ENCODE results near the gene DYNC2LI1. TPM values are rescaled to one million over a fixed set of nuclear protein-coding genes. Genes with fewer than 3 reads are reported as not detected.

The DYNC2LI1 gene
- total and polyA plus RNA-seq, 2 donors from 2014 or later: 41.5 to 54.4 TPM

DNA sequence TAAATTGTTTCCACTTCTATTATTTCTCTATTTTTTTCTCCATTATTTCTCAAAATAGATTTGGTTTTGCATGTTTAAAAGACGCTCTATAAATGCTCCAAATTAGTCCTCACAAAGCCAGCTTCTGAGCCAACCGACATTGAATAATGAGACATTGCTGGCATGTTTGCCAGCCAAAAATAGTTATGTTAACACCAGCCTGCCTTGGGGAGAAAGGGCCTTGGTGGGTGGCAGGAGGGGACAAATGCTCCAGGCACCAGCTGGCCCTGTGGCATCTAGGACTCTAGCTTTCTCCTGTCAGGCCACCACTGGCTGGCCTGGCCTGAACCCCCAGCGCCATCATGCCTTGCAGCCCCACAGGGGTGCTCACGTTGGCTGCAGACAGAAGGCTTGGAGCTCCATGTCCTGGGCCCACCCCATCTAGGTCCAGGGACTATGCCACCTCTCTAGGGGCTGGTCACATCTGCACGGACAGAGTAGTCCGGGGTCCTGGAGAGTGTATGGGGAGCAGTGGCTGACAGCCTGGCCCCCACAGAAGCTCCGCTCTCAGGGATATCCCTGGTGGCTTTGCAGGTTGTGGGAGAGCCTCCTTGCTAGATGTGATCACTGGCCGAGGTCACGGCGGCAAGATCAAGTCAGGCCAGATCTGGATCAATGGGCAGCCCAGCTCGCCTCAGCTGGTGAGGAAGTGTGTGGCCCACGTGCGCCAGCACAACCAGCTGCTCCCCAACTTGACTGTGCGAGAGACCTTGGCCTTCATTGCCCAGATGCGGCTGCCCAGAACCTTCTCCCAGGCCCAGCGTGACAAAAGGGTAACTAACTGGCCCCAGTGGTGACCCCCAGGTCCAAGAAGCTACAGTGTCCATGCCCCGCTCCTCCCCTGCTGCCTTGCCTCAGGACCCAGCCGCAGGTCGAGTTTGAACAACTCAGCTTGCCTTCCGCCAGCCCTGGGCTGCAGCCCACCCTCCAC lies 77.5 kb downstream of the DYNC2LI1 start:
- Histone ChIP-seq H3K4me3 (ENCODE audit: low read length in 3 of 3) (no peak overlapping the region), H3K27me3 (ENCODE audit: control insufficient read depth, insufficient read depth, low read length) (no peaks in the 10 kb centered on the region), H3K4me1 (ENCODE audit: control insufficient read depth in 2 of 3, insufficient read depth in 2 of 3, low read depth in 1 of 3, low read length in 3 of 3) (no peaks in the 10 kb centered on the region), H3K27ac (ENCODE audit: low read depth in 2 of 2, low read length in 2 of 2) (no peak overlapping the region), H3K9me3 (ENCODE audit: control insufficient read depth in 2 of 3, insufficient read depth in 1 of 3, low read length in 3 of 3) (no peaks in the 10 kb centered on the region), H3K9ac (ENCODE audit: low read length in 3 of 3) (no peak overlapping the region), H3K36me3 (ENCODE audit: control insufficient read depth in 2 of 3, insufficient read depth in 3 of 3, low read length in 3 of 3) (no peaks in the 10 kb centered on the region)
- TF ChIP-seq, protein P1, sequence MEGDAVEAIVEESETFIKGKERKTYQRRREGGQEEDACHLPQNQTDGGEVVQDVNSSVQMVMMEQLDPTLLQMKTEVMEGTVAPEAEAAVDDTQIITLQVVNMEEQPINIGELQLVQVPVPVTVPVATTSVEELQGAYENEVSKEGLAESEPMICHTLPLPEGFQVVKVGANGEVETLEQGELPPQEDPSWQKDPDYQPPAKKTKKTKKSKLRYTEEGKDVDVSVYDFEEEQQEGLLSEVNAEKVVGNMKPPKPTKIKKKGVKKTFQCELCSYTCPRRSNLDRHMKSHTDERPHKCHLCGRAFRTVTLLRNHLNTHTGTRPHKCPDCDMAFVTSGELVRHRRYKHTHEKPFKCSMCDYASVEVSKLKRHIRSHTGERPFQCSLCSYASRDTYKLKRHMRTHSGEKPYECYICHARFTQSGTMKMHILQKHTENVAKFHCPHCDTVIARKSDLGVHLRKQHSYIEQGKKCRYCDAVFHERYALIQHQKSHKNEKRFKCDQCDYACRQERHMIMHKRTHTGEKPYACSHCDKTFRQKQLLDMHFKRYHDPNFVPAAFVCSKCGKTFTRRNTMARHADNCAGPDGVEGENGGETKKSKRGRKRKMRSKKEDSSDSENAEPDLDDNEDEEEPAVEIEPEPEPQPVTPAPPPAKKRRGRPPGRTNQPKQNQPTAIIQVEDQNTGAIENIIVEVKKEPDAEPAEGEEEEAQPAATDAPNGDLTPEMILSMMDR (IDR thresholded peaks at IDR 0.05; ENCODE audit: borderline replicate concordance, extremely low read depth, insufficient read depth): no peak
- FAIRE-seq: no peak
- intact Hi-C loops (cut with DNase I): no loop called here
- DNase-seq: no peak

- no peak for FAIRE-seq
- TF ChIP-seq, protein P1 (IDR thresholded peaks at IDR 0.05; ENCODE audit: borderline replicate concordance, extremely low read depth, insufficient read depth): no peak
Measured at GRCh38 chr2:43852196-43852730, 78.4 kb downstream of the DYNC2LI1 start.

DNA sequence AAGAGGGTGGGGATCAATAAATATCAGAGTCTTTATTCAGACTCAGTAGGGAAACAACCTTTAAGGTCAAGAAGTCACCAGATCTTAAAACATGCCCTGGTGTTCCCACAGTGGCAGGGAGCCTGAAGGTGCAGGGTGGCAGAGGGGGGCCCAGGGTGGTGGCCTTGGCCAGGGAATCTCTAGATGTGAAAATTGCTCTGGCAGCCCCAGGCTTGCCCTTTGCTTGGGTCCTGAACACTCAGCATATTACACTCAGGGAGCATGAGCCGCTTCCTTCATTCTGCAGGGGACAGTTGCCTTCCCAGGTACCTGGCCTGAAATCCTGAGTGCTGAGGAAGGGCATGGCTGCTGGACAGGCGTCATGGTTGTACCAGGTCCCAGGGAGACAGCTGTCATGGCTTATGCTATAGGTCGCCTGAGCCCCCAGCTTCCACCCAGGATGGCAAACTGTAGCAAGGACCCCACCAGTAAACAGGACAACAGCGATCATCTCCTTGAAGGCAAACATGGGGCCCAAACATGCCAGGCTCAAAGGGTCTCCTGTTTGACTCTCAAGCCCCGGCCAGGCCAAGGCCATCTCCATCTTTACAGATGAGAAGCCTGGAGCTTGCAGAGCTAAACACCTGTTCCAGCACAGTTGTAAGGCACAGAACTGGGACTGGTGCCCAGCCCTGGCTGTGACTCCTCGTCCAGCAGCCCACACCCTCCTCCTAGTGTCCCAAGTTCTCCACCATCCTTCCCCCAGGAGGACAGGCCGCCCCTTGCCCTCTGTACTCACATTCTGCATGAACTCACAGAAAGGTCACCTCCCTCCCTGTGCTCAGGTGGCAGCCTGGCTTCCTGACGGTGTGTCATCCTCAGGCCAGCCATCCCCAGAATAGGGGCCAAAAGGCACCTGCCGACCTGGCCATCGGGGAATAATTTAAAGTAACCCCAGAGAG lies 79.6 kb downstream of the DYNC2LI1 start:
- no peak for DNase-seq
- TF ChIP-seq, protein P1 (IDR thresholded peaks at IDR 0.05; ENCODE audit: borderline replicate concordance, extremely low read depth, insufficient read depth): no peak
- Histone ChIP-seq H3K9me3 (ENCODE audit: control insufficient read depth in 2 of 3, insufficient read depth in 1 of 3, low read length in 3 of 3) (no peaks in the 10 kb centered on the region), H3K9ac (ENCODE audit: low read length in 3 of 3) (no peak overlapping the region), H3K27ac (ENCODE audit: low read depth in 2 of 2, low read length in 2 of 2) (no peak overlapping the region), H3K4me1 (ENCODE audit: control insufficient read depth in 2 of 3, insufficient read depth in 2 of 3, low read depth in 1 of 3, low read length in 3 of 3) (no peaks in the 10 kb centered on the region), H3K36me3 (ENCODE audit: control insufficient read depth in 2 of 3, insufficient read depth in 3 of 3, low read length in 3 of 3) (no peaks in the 10 kb centered on the region), H3K27me3 (ENCODE audit: control insufficient read depth, insufficient read depth, low read length) (no peaks in the 10 kb centered on the region), H3K4me3 (ENCODE audit: low read length in 3 of 3) (no peak overlapping the region)
- no peak for FAIRE-seq
- intact Hi-C loops (cut with DNase I): no loop called here

More at GRCh38 chr2:43852196-43852730, 78.4 kb downstream of the DYNC2LI1 start:
- intact Hi-C loops (cut with DNase I): no loop called here
- no peak overlapping the region for H3K9ac ChIP-seq (ENCODE audit: low read length in 3 of 3)
- H3K27me3 ChIP-seq (ENCODE audit: control insufficient read depth, insufficient read depth, low read length): no peaks in the 10 kb centered on the region
- no peak overlapping the region for H3K27ac ChIP-seq (ENCODE audit: low read depth in 2 of 2, low read length in 2 of 2)
- no peak for DNase-seq
- no peak overlapping the region for H3K4me3 ChIP-seq (ENCODE audit: low read length in 3 of 3)
- H3K9me3 ChIP-seq (ENCODE audit: control insufficient read depth in 2 of 3, insufficient read depth in 1 of 3, low read length in 3 of 3): no peaks in the 10 kb centered on the region
- H3K4me1 ChIP-seq (ENCODE audit: control insufficient read depth in 2 of 3, insufficient read depth in 2 of 3, low read depth in 1 of 3, low read length in 3 of 3): no peaks in the 10 kb centered on the region
- no peaks in the 10 kb centered on the region for H3K36me3 ChIP-seq (ENCODE audit: control insufficient read depth in 2 of 3, insufficient read depth in 3 of 3, low read length in 3 of 3)

All from kidney (tissue), 14 donors.